Body of pancreas (tissue), 4 donors: ENCODE results near the gene EIF3L.

Experiments
- CTCF ChIP-seq, 7 experiments: fragments of 450-650 bp in 4 of 7; fragments of 200-600 bp in 3 of 7; sonication (generic) in 3 of 7; IDR thresholded peaks; one replicate each; pipeline ENCODE4 v1.5.1; 2016 to 2019; ENCODE audit warnings: antibody characterized with exemption in 7 of 7
- POLR2A ChIP-seq, 3 donors: fragments of 450-650 bp; IDR thresholded peaks; one replicate each; pipeline ENCODE4 v1.6.1; 2016; ENCODE audit warnings: antibody characterized with exemption in 3 of 3, mild to moderate bottlenecking in 2 of 3

GRCh38 chr22:37823134-37823985 is 25.9 kb upstream of the EIF3L start, which contains the start of gene GALR3:
- TF ChIP-seq POLR2A (IDR thresholded peaks at IDR 0.05) (no peak), CTCF (IDR thresholded peaks at IDR 0.05) (no peak)
